ENCODE measurements around the gene MAP7D1. TPM values are rescaled to one million over a fixed set of nuclear protein-coding genes. Genes with fewer than 3 reads are reported as not detected.

The MAP7D1 gene
- total and polyA plus RNA-seq, 2 of the 13 experiments (the other 11 are each of a cell fraction or from before 2014, with no cell fraction given): 5.6 to 7.2 TPM

DNA sequence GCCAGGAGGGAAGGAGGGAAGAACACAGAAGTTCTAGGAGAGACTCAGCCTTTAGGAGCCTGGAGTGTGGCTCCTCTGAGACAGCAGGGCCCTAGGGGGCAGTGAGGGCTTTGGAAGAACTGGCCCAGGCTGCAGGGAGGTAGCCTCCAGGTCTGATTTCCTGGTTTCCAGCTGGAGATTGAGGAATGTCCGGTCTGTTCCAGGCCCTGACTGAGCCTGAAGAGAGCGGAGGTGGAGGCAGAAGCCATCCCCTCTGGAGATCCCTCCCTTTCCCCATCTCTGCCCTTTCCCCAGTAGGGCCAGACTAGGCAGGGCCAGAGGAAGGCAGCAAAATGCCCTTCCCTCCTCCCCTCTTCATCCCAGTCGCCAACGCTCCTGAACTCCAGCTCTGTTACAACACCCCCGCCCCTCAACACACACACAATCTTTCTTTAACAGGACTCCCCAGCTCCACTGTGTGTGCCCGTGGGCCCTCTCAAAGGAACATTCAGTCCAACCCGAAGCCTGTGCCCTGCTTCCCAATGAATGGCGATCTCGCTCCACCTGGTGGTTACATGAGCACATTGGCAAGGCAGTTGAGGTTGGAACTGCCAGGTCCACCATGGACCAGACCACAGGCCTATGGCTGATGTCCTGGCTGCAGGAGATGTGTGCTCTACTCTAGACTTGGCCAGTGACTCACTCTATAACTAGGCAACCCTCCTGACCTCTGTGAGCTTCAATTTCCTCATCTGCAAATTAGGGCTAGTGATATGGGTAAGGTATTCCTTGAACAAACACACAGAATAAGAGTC lies 32.0 kb downstream of the MAP7D1 start (continued):
- TF ChIP-seq, protein P1, sequence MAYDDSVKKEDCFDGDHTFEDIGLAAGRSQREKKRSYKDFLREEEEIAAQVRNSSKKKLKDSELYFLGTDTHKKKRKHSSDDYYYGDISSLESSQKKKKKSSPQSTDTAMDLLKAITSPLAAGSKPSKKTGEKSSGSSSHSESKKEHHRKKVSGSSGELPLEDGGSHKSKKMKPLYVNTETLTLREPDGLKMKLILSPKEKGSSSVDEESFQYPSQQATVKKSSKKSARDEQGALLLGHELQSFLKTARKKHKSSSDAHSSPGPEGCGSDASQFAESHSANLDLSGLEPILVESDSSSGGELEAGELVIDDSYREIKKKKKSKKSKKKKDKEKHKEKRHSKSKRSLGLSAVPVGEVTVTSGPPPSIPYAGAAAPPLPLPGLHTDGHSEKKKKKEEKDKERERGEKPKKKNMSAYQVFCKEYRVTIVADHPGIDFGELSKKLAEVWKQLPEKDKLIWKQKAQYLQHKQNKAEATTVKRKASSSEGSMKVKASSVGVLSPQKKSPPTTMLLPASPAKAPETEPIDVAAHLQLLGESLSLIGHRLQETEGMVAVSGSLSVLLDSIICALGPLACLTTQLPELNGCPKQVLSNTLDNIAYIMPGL (CRISPR knock-in tag; IDR thresholded peaks at IDR 0.05; ENCODE audit: borderline replicate concordance in 1 of 2, low read depth in 1 of 2): peak; percentile 87 to 93
- TF ChIP-seq SAP130 (CRISPR knock-in tag; IDR thresholded peaks at IDR 0.05; ENCODE audit: low read depth): peak; percentile 67
- TF ChIP-seq, protein P2, sequence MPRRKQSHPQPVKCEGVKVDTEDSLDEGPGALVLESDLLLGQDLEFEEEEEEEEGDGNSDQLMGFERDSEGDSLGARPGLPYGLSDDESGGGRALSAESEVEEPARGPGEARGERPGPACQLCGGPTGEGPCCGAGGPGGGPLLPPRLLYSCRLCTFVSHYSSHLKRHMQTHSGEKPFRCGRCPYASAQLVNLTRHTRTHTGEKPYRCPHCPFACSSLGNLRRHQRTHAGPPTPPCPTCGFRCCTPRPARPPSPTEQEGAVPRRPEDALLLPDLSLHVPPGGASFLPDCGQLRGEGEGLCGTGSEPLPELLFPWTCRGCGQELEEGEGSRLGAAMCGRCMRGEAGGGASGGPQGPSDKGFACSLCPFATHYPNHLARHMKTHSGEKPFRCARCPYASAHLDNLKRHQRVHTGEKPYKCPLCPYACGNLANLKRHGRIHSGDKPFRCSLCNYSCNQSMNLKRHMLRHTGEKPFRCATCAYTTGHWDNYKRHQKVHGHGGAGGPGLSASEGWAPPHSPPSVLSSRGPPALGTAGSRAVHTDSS (CRISPR knock-in tag; conservative IDR thresholded peaks at IDR 0.05): no peak
- TF ChIP-seq MED13 (CRISPR knock-in tag; IDR thresholded peaks at IDR 0.05): no peak
- TF ChIP-seq, protein P3, sequence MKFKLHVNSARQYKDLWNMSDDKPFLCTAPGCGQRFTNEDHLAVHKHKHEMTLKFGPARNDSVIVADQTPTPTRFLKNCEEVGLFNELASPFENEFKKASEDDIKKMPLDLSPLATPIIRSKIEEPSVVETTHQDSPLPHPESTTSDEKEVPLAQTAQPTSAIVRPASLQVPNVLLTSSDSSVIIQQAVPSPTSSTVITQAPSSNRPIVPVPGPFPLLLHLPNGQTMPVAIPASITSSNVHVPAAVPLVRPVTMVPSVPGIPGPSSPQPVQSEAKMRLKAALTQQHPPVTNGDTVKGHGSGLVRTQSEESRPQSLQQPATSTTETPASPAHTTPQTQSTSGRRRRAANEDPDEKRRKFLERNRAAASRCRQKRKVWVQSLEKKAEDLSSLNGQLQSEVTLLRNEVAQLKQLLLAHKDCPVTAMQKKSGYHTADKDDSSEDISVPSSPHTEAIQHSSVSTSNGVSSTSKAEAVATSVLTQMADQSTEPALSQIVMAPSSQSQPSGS (CRISPR knock-in tag; IDR thresholded peaks at IDR 0.05): peak; percentile 43; the same call in 1 of the 2 replicates
- TF ChIP-seq, protein P4, sequence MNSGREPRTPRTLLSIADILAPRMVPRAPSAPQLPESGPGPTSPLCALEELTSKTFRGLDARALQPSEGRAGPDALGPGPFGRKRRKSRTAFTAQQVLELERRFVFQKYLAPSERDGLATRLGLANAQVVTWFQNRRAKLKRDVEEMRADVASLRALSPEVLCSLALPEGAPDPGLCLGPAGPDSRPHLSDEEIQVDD (CRISPR knock-in tag; IDR thresholded peaks at IDR 0.05; ENCODE audit: borderline replicate concordance): no peak
- TF ChIP-seq HOXA3 (CRISPR knock-in tag; IDR thresholded peaks at IDR 0.05): peak; percentile 48; the same call in 1 of the 2 replicates
- TF ChIP-seq, protein P5, sequence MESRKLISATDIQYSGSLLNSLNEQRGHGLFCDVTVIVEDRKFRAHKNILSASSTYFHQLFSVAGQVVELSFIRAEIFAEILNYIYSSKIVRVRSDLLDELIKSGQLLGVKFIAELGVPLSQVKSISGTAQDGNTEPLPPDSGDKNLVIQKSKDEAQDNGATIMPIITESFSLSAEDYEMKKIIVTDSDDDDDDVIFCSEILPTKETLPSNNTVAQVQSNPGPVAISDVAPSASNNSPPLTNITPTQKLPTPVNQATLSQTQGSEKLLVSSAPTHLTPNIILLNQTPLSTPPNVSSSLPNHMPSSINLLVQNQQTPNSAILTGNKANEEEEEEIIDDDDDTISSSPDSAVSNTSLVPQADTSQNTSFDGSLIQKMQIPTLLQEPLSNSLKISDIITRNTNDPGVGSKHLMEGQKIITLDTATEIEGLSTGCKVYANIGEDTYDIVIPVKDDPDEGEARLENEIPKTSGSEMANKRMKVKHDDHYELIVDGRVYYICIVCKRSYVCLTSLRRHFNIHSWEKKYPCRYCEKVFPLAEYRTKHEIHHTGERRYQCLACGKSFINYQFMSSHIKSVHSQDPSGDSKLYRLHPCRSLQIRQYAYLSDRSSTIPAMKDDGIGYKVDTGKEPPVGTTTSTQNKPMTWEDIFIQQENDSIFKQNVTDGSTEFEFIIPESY (CRISPR knock-in tag; IDR thresholded peaks at IDR 0.05): 0 out of 2 replicates have a peak, but pooled peaks have one; percentile 32
- TF ChIP-seq SRY (CRISPR knock-in tag; IDR thresholded peaks at IDR 0.05): no peak
- 0 out of 2 replicates have a peak, but pooled peaks have one; percentile 31 for TF ChIP-seq ELF3 (CRISPR knock-in tag; IDR thresholded peaks at IDR 0.05)
- TF ChIP-seq, protein P6, sequence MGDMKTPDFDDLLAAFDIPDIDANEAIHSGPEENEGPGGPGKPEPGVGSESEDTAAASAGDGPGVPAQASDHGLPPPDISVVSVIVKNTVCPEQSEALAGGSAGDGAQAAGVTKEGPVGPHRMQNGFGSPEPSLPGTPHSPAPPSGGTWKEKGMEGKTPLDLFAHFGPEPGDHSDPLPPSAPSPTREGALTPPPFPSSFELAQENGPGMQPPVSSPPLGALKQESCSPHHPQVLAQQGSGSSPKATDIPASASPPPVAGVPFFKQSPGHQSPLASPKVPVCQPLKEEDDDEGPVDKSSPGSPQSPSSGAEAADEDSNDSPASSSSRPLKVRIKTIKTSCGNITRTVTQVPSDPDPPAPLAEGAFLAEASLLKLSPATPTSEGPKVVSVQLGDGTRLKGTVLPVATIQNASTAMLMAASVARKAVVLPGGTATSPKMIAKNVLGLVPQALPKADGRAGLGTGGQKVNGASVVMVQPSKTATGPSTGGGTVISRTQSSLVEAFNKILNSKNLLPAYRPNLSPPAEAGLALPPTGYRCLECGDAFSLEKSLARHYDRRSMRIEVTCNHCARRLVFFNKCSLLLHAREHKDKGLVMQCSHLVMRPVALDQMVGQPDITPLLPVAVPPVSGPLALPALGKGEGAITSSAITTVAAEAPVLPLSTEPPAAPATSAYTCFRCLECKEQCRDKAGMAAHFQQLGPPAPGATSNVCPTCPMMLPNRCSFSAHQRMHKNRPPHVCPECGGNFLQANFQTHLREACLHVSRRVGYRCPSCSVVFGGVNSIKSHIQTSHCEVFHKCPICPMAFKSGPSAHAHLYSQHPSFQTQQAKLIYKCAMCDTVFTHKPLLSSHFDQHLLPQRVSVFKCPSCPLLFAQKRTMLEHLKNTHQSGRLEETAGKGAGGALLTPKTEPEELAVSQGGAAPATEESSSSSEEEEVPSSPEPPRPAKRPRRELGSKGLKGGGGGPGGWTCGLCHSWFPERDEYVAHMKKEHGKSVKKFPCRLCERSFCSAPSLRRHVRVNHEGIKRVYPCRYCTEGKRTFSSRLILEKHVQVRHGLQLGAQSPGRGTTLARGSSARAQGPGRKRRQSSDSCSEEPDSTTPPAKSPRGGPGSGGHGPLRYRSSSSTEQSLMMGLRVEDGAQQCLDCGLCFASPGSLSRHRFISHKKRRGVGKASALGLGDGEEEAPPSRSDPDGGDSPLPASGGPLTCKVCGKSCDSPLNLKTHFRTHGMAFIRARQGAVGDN (CRISPR knock-in tag; IDR thresholded peaks at IDR 0.05): peak; percentile 76
- TF ChIP-seq ZNF557 (CRISPR knock-in tag; IDR thresholded peaks at IDR 0.05): no peak
- TF ChIP-seq, protein P7, sequence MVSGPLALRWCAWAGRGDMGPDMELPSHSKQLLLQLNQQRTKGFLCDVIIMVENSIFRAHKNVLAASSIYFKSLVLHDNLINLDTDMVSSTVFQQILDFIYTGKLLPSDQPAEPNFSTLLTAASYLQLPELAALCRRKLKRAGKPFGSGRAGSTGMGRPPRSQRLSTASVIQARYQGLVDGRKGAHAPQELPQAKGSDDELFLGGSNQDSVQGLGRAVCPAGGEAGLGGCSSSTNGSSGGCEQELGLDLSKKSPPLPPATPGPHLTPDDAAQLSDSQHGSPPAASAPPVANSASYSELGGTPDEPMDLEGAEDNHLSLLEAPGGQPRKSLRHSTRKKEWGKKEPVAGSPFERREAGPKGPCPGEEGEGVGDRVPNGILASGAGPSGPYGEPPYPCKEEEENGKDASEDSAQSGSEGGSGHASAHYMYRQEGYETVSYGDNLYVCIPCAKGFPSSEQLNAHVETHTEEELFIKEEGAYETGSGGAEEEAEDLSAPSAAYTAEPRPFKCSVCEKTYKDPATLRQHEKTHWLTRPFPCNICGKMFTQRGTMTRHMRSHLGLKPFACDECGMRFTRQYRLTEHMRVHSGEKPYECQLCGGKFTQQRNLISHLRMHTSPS (CRISPR knock-in tag; IDR thresholded peaks at IDR 0.05; ENCODE audit: low read depth): no peak
- no peak for TF ChIP-seq SP4 (CRISPR knock-in tag; IDR thresholded peaks at IDR 0.05)
